Stimulated activated CD4-positive, alpha-beta T cell treated with anti-CD3 and anti-CD28 coated beads, Interleukin-4, amount 100 ng/mL, for 24 hours (primary cell): ENCODE data around the gene SOCS1.
"Not testable (repeated sequence)": the region's sequence is repeated elsewhere in the genome, so short reads cannot be mapped to it uniquely, and the experiment has no call there.

Source experiments
- DNase-seq: peaks from one replicate; pipeline ENCODE4 v3.0.0-alpha.2; 2020

The SOCS1 gene

GRCh38 chr16:11224096-11224893, 31.7 kb downstream of the SOCS1 start:
- DNase-seq = peak; percentile 60

GRCh38 chr16:11220507-11220906, 35.5 kb downstream of the SOCS1 start:
- DNase-seq = not testable (repeated sequence)

DNA sequence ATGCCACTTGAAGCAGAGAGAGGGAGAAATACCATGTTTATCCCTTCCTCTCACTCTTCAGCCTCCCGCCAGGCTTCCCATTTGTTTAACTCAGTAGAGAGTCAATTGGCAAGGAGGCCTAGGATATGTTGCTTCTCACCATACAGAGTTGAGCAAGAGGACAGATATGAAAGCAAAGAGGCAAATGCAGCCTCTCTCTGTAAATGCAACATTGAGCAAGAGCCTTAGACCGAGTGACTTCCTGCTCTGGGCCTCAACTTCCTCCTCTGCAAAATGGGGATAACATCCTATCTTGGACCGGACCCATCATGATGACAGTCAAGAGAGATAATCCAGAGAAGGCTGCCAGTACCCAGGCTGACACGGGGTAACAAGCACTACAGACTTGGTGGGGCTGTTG, 36.8 kb downstream of the SOCS1 start:
- DNase-seq = no peak

DNA sequence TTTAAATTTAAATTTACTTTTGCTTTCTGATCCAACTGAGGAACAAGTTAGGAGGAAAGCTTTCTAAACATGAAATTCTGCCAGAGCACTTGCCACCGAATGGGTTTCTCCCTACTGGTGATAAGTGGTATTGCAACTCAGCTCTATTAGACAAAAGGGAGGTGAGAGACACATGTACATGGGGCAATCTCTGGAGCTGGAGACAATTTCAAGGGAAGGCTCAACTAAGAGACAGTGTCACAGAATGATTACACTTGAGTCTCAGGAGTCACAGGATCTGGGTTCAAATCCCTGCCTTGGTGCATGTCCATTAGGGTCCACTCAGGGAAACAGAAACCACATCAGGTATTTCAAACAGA, 37.4 kb downstream of the SOCS1 start:
- DNase-seq = no peak

GRCh38 chr16:11217651-11218603, 38.1 kb downstream of the SOCS1 start:
- no peak for DNase-seq

DNA sequence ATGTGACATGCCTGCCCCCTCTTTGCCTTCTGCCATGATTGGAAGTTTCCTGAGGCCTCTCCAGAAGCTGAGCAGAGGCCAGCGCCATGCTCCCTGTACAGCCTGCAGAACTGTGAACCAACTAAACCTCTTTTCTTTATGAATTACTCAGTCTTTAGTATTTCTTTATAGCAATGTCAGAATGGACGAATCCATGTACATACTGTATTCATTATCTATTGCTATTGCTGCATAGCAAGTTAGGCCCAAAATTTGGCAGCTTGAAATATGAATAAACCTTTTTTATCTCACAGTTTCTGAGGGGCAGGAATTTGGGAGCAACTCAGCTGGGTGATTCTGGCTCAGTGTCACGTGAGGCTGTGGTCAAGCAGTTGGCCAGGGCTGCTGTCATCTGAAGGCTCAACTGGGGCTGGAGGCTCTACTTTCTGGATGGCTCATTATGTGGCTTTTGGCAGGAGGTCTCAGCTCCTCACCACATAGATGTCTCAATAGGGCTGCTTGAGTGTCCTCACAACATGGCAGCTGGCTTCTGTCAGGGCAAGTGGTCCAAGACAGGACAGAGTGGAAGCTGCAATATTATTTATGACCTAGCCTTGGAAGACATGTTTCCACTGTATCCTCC, 40.0 kb downstream of the SOCS1 start:
- no peak for DNase-seq

DNA sequence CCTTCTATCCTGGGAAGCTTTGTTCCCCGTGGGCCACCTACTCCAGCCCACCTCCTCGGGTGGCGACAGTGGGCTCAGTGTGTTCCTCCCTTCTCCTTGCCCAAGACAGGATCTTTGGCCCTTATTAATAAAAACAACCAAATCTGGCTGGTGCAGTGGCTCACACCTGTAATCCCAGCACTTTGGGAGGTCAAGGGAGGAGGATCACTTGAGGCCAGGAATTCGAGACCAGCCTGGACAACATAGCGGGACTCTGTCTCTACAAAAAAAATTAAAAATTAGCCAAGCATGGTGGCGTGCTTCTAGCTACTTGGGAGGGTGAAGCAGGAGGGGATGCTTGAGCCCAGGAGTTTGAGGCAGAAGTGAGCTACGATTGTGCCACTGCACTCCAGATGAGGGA, 42.2 kb downstream of the SOCS1 start:
- no peak for DNase-seq

DNA sequence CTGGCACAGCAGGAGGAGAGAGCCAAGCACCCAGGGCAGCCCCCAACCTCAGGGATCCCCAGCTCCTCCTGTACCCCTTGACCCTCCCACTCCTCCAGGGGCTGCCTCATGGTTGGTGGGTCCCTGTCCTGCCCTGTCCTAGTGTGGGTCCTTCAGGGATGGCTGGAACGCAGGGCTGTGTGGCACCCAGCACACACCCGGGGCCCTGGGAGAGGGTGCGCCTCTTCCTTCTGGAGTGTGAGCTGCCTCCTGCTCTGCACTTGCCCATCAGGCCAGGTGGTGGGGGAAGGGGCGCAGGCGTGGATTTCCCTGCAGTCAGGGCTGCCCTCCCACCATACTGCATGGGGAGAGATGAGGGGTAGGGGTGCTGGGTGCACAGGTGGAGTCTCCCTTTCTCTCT, 42.6 kb downstream of the SOCS1 start:
- no peak for DNase-seq

- no peak for DNase-seq
These were observed 43.2 kb downstream of the SOCS1 start for GRCh38 chr16:11212798-11213196.

DNA sequence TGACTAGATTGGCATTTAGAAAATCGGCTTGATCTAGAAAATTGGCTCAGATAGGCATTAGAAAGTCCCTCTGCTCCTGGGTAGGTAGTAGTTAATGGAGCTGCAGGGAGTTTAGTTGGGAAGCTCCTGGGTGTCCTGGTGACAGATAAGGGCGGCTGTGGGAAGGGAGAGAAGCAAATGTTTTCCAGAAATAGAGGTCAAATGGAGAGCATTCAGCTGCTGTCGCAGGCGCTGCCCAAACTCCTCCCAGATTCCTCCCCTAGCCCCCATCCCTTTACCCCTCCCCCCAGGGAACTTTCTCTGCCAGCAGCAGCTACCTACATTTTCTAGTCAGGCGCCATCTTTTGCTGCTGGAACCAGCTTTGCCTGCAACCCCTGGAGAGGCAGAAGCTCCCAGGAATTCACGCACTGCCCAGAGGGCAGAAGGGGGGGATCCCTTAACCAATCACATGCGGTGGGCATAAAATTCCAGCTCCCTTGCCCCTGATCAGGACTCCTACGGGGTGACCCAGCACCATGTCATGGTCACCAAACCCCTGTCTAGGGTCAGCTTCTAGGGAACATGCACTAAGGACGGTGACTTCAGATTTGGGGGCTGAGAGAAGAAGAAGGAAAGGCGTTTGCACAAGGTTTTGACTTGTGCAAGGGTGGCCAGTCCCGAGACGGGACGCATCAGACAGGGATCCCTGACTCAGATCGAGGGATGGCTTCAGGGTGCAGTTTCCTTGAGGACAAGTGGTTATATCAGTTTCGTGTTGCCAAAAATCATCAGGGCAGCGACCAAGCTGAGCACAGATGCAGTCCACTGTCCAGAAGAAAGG, 43.8 kb downstream of the SOCS1 start:
- no peak for DNase-seq

DNA sequence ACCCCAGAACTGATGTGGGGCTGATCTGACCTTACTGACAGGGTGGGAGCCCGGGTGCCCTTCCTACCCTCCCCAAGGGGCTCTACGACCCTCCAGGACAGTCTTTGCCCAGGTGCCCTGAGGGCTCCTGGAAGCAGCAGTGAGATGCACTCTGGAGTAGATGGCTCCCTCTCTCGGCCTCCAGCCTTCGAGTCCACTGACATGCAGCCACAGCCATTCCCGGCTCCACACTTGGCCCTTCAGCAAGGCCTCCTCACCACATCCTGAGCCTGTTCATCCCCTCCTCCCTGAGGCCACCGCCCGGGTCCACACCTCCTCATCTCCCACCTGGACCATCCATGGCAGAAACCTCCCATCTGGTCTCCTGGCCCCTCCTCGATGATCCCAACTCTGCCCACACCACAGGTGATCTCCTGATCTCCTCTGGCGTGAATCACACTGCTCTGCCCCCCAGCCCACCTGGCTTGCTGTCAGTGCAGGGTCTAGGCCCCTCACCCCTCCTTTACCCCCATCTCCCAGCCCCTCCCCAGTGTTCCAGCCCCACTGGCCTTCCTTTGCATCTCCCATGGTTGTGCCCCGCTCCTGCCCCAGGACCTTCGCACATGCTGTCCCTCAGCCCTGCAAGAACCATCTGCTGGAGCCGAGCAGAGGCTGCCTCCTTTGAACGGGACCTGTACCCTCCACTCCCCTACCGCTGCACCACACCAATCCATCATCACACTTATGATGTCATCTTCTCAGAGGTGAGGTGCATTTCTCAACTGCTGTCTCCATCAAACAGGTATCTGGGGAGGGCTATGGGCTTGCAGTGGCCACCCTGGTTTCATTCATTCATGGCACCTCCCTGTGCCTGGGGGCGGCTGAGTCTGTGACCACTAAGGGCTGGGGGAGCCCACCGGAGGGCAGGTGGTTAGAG, 44.7 kb downstream of the SOCS1 start:
- no peak for DNase-seq

DNA sequence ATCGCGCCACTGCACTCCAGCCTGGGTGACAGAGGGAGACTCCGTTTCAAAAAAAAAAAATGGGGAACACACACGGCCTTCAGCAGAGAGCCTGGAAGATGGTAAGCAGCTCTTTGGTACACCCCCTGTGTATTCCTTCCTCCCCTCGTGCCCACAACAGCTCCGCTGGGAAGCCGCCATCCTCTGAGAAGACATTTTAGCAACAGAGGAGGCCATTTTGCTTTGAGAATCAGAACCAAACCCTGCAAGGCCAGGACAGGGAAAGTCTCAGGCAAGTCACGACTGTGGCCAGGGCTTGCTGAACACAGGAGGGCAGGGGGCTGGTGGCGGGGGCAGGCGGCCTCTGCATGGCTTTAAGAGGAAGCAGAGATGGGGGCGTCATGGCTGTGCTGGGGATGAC, 45.7 kb downstream of the SOCS1 start:
- no peak for DNase-seq

- no peak for DNase-seq
These were observed 46.9 kb downstream of the SOCS1 start for GRCh38 chr16:11208916-11209665.

GRCh38 chr16:11207646-11208045, 48.4 kb downstream of the SOCS1 start:
- DNase-seq = peak; percentile 21

DNA sequence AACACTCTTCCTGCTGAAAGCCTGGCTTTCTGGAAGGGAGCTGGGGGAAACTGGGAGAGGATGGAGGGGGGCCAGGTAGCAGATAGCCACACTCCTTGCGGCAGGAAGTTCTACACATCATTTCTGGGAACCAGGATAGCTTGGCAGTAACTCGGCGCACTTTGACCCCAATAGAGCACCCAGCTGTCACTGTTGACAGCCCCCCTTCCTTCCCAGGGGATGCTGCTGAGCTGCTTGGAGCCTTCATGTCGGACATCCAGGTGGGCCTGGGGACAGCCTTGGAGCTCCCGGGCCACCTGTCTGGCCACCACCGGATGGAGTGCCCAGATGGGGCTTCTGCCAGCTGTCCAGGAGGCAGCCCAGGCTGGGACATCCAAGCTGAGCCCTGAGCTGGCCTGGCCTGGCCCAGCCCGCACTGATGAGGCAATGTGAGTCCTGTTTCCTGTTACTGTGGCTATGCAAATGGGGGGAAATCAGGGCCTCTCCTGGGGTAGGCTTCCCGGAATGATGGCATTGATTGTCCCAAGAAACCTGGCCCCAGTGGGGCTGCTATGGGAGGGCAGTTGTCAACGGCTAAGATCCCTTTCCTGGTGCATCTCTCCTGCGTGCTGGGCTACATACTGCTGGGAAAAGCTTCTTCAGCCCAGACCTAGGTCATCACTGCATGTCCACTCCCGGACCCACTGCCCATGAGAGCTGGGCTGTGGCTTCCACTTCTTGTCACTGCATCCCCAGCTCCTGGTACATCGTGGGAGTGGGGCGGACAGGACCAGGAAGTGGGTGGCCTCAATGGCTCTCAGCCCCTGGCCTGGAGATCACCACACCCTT, 50.0 kb downstream of the SOCS1 start:
- no peak for DNase-seq

DNA sequence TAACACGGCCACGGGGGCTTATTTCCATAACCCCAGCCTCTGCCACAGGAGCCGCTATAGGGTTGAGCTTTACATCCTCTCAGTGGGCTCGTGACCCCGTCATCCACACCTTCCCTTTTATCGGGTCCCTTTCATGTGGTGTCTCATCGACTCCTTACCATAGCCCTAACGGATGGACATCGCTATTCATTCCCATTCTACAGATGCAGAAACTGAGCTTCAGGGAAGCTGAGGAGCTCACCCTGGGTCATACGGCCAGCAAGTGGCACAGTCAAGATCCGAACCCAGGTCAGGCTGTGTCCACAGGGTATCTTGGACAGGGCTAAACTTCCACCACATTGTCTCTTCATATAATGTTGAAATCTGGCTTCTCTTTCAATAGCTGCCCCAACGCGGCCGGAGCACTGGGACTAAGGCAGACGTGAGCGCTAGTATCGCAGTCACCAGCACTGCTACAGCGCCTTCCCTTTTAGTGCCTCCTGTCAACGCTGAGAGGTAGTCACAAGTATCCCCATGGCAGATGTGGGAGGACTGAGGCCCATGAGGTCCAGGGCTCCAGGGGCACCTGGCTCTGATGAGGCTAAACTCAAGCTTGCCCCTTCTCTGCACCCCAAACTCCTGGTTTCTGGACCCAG, 50.8 kb downstream of the SOCS1 start:
- no peak for DNase-seq

- no peak for DNase-seq
These were observed 51.4 kb downstream of the SOCS1 start for GRCh38 chr16:11204513-11205047.
